H1 (cell line): ENCODE measurements around the gene RSKR. TPM values are rescaled to one million over a fixed set of nuclear protein-coding genes. Genes with fewer than 3 reads are reported as not detected.

Source experiments
- BRCA1 ChIP-seq: IDR thresholded peaks from 2 replicates; pipeline ENCODE4 v1.6.1; 2012; ENCODE audit warnings: low read depth, low read length, improper control_type of control experiment
- EGR1 ChIP-seq: IDR thresholded peaks from 2 replicates; pipeline ENCODE4 v1.6.1; 2011; ENCODE audit warnings: low read depth, low read length, borderline replicate concordance
- JUN ChIP-seq: IDR thresholded peaks from 2 replicates; pipeline ENCODE4 v1.6.1; 2011; ENCODE audit warnings: low read depth, mild to moderate bottlenecking, improper control_type of control experiment, low read length
- RAD21 ChIP-seq, 2 experiments: IDR thresholded peaks in 1 of 2; conservative IDR thresholded peaks in 1 of 2; 2 replicates each; pipeline ENCODE4 v1.6.1; 2011; ENCODE audit warnings: low read depth in 2 of 2, low read length in 2 of 2, improper control_type of control experiment in 1 of 2, inconsistent platforms in 1 of 2, mild to moderate bottlenecking in 1 of 2, moderate library complexity in 1 of 2
- polyA plus RNA-seq, 7 experiments: library from polyadenylated mRNA; depleted of rRNA in 3 of 7; stranded (reverse) in 5 of 7; unstranded in 2 of 7; fragments of >200 nt in 5 of 7; fragments of 200-250 nt in 2 of 7; gene quantifications; 1 replicate in 5 of 7; 2 replicates in 1 of 7; 4 replicates in 1 of 7; pipeline versions ENCODE4 v1.2.1 to v1.2.3, GENCODE V29; 2011 to 2013; ENCODE audit warnings: missing spikeins in 2 of 7, mixed read lengths in 2 of 7
- total RNA-seq: library from RNA; stranded (reverse); fragmentation: NEBNext Ultra II Directional; extraction: Animal tissue kit (Norgen Biotek cat#: 25700); gene quantifications from 2 replicates; pipeline ENCODE4 v1.2.1, GENCODE V29; 2021

The RSKR gene
- total and polyA plus RNA-seq, 2 of the 8 experiments (the other 6 are each of a cell fraction or from before 2014, with no cell fraction given), result 24.1 to 28.5 TPM

DNA sequence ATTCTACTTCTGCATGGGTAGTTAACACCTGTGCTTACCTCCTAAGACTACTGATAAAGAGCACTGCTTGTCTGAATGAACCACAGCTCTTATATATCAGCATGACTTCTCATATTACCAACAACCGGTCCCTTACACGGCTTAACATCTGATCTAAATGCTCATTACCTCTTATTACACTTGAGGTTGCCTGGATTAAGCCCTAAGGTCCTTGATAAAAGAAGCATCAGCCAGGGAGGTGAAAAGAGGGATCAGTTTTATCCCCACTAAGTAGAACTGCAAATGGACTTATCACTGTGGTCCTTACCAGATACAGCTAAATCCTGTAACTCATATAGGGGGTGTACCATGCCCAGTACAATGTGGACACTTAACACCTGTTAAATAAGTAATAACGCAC lies 8.2 kb upstream of the RSKR start (continued):
- no peak for TF ChIP-seq BRCA1
- TF ChIP-seq RAD21 (IDR thresholded peaks at IDR 0.05 in 1 of 2, conservative IDR thresholded peaks at IDR 0.05 in 1 of 2; ENCODE audit: low read depth in 2 of 2, low read length in 2 of 2), result no peak
- no peak for TF ChIP-seq JUN
- no peak for TF ChIP-seq EGR1
